Measurements from ENCODE around the gene RPL38.

- TF ChIP-seq POLR2A (IDR thresholded peaks at IDR 0.05; ENCODE audit: low read depth, low read length) (no peak), POLR2AphosphoS5 (IDR thresholded peaks at IDR 0.05; ENCODE audit: low read depth, low read length) (no peak), TAF1 (IDR thresholded peaks at IDR 0.05; ENCODE audit: low read depth, low read length) (no peak), SPI1 (IDR thresholded peaks at IDR 0.05; ENCODE audit: low read depth, low read length) (no peak), POU2F2 (IDR thresholded peaks at IDR 0.05; ENCODE audit: low read depth, low read length) (no peak)
These were observed 3.4 kb upstream of the RPL38 start for GRCh38 chr17:74200112-74200511.
